Ramos (cell line): ENCODE data around the gene CELF5.
"Not testable (repeated sequence)": the region's sequence is repeated elsewhere in the genome, so short reads cannot be mapped to it uniquely, and the experiment has no call there.

Experiments
- in situ Hi-C: fragments of 300-500 bp; cut with MboI; formaldehyde crosslinking; loops from one replicate; pipeline ENCODE4 v1.14.3; 2022; ENCODE audit warnings: low sequenced_read_pairs; ENCODE audit not compliant: unreplicated experiment

CELF5 gene

GRCh38 chr19:3204646-3205275 lies 19.7 kb upstream of the CELF5 start:
- in situ Hi-C loops, result no loop called here

GRCh38 chr19:3206216-3206953 lies 18.1 kb upstream of the CELF5 start:
- in situ Hi-C loops, result no loop called here

GRCh38 chr19:3207461-3208242 lies 16.8 kb upstream of the CELF5 start:
- in situ Hi-C loops, result no loop called here

GRCh38 chr19:3208317-3209207 lies 15.9 kb upstream of the CELF5 start:
- in situ Hi-C loops, result no loop called here

- in situ Hi-C loops, result no loop called here
Measured at GRCh38 chr19:3210347-3211017, 14.0 kb upstream of the CELF5 start.

- in situ Hi-C loops, result no loop called here
Measured at GRCh38 chr19:3211191-3211590, 13.3 kb upstream of the CELF5 start.

- in situ Hi-C loops, result no loop called here
Measured at GRCh38 chr19:3213159-3213558, 11.3 kb upstream of the CELF5 start.

- in situ Hi-C loops, result no loop called here
Measured at GRCh38 chr19:3216874-3217273, 7.6 kb upstream of the CELF5 start.

GRCh38 chr19:3220576-3220975 lies 3.9 kb upstream of the CELF5 start:
- in situ Hi-C loops, result no loop called here

GRCh38 chr19:3221576-3221975 lies 2.9 kb upstream of the CELF5 start:
- in situ Hi-C loops, result not testable (repeated sequence)

- in situ Hi-C loops, result no loop called here
Measured at GRCh38 chr19:3222709-3223108, 1.8 kb upstream of the CELF5 start.

- in situ Hi-C loops, result no loop called here
Measured at GRCh38 chr19:3225169-3225485, 666 bp downstream of the CELF5 start.

GRCh38 chr19:3225677-3226093 lies 1.2 kb downstream of the CELF5 start:
- in situ Hi-C loops, result no loop called here

GRCh38 chr19:3227054-3227626 lies 2.7 kb downstream of the CELF5 start:
- in situ Hi-C loops, result no loop called here

GRCh38 chr19:3229346-3229743 lies 4.9 kb downstream of the CELF5 start:
- in situ Hi-C loops, result no loop called here

GRCh38 chr19:3229888-3230496 lies 5.5 kb downstream of the CELF5 start:
- in situ Hi-C loops, result no loop called here

GRCh38 chr19:3231288-3231687 lies 6.8 kb downstream of the CELF5 start:
- in situ Hi-C loops, result no loop called here

GRCh38 chr19:3233116-3233515 lies 8.7 kb downstream of the CELF5 start:
- in situ Hi-C loops, result no loop called here

GRCh38 chr19:3233831-3234230 lies 9.4 kb downstream of the CELF5 start:
- in situ Hi-C loops, result no loop called here
